AG09309 (cell line): ENCODE data around the gene OR5B21.

ENCODE experiments used
- DNase-seq: peaks from one replicate; pipeline ENCODE4 v3.0.0-alpha.2; 2010; ENCODE audit warnings: low read depth
- H3K4me3 ChIP-seq: 2 replicates; pipeline ENCODE4 v1.5.1; 2011; ENCODE audit warnings: mild to moderate bottlenecking, low read depth, low read length, moderate library complexity; ENCODE audit not compliant: control insufficient read depth
- TF ChIP-seq, protein P1 (sequence below): IDR thresholded peaks from 2 replicates; pipeline ENCODE4 v1.5.1; 2011; ENCODE audit warnings: mild to moderate bottlenecking, low read depth, low read length, inconsistent platforms; ENCODE audit not compliant: insufficient read depth, control insufficient read depth; ENCODE audit errors: missing control alignments

The OR5B21 gene

DNA sequence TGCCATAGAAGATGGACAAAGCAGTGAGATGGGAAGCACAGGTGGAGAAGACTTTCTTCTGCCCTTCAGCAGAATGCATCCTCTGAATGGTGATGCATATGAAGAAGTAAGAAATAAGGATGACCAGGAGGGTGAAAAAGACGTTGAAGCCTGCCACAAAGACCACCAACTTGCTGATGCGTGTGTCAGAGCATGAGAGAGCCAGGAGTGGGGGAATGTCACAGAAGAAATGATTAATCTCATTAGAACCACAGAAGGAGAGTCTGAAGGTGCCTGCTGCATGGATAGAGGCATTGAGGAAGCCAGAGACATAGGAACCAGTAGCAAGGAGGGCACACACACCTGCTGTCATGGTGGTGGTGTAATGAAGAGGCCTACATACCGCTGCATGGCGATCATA is 550 bp downstream of the OR5B21 start:
- no peak overlapping the region for H3K4me3 ChIP-seq
- TF ChIP-seq, protein P1, sequence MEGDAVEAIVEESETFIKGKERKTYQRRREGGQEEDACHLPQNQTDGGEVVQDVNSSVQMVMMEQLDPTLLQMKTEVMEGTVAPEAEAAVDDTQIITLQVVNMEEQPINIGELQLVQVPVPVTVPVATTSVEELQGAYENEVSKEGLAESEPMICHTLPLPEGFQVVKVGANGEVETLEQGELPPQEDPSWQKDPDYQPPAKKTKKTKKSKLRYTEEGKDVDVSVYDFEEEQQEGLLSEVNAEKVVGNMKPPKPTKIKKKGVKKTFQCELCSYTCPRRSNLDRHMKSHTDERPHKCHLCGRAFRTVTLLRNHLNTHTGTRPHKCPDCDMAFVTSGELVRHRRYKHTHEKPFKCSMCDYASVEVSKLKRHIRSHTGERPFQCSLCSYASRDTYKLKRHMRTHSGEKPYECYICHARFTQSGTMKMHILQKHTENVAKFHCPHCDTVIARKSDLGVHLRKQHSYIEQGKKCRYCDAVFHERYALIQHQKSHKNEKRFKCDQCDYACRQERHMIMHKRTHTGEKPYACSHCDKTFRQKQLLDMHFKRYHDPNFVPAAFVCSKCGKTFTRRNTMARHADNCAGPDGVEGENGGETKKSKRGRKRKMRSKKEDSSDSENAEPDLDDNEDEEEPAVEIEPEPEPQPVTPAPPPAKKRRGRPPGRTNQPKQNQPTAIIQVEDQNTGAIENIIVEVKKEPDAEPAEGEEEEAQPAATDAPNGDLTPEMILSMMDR, result no peak
- no peak for DNase-seq

DNA sequence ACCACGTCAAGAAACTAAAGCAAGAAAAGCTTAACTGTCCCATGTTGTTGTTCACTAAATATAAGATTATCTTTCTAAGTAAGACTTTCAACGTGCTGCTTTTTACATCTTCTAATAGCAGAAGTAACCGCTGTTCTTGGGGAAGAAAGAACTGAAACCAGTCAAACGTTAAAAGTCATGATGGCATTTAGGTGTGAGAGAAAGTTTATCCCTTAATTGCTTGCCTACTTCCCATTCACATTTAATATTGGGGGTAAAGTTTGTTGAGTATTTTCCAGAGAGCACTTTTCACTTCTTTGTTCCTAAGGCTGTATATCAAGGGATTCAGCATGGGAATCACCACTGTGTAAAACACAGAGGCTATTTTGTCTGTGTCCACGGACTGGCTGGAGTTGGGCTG is 970 bp downstream of the OR5B21 start:
- TF ChIP-seq, protein P1, result no peak
- H3K4me3 ChIP-seq, result no peak overlapping the region
- no peak for DNase-seq

DNA sequence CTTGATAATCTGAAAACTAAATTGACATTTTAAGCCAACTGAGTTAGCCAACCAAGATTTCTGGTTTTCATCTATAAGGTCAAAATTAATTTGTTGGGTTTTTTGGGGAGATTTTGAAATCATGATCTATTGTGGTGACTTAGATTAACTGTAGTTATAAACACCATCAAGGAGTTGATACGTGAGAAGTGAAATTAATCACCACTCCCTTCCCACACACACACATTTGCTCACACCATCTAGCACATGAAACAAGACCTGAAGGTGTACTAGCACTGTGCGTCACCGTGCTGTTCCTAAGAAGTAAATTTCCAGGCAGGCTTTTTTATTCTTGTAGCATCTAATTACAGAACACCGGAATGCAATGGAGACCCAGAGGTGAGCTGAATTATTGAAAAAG is 2.1 kb downstream of the OR5B21 start:
- H3K4me3 ChIP-seq, result no peak overlapping the region
- no peak for DNase-seq
- TF ChIP-seq, protein P1, result no peak

DNA sequence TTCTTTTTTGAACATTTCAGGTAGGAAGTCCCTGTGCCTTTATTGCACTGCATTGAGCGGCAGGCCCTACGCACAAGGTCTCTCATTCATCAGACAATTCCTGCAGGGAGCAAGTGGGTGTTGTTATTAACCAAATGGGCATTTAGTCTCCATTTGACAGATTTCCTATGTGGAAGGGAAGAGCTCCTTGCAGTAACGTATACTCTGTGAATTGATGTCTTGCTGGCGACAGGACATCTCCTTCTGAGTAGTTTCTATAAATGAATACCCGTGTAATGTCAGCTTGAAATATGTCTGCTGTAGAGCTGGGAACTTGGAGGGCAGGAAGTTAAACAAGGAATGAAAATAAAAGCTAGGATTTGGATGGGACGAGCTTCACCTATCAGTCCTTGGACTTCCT is 3.7 kb downstream of the OR5B21 start:
- no peak overlapping the region for H3K4me3 ChIP-seq
- DNase-seq, result no peak
- TF ChIP-seq, protein P1, result no peak

DNA sequence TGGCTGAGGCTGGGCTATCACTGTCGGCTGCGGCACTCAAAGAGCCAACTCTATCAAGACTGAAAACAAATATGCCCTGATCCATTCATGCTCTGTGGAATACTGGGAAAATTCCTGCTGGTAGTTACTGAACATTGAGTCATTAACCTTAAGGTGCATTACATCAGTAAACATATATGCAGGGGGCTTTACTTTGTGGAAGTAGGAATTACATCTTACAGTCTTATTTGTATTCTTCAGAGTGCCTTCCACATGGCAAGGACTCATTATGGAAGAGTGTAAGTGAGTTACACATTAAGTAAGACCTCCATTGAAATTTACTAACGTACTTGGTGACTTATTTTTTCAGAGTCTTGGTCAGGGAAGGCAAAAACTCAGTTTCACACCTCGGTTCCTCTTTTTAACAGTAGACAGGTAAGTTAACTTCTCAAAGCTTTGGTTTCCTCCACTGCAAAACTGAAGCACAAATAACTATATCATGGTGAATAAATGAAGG is 4.5 kb downstream of the OR5B21 start:
- no peak overlapping the region for H3K4me3 ChIP-seq
- DNase-seq, result no peak
- TF ChIP-seq, protein P1, result no peak

DNA sequence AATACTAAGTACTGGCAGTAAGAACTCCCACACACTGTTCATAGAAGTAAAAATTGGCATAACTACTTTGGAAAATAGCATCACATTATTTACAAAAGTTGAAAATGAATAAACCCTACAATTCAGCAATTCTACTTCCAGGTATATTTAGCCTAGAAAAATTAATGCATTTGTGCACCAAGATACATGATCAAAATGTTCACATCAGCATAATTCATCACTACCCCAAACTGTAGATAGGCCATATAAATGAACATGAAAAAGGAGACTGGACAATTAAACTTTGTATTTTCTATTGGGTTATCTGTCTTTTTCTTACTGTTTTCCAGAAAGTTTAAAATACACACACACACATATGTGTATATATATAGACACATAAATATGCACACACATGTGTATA is 5.9 kb downstream of the OR5B21 start:
- TF ChIP-seq, protein P1, result no peak
- no peak for DNase-seq

DNA sequence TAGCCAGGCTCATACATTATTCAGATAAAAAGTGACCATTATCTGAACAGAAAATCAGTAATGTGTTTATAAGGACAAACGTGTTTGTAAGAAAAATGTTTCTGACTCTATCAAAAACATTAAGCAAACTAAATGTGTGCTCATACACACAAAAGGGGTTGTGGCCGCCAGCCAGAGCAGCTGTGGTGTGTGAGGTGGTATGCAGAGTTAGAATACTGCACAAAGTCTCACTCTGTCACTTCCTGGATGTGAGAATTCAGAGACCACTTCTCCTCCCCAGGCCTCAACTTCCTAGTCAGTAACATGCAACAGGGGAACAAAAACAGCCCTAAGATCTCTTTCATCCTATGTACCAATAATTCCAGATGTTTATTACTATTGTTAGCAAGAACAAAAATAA is 9.4 kb downstream of the OR5B21 start:
- TF ChIP-seq, protein P1, result no peak
- no peak for DNase-seq
- H3K4me3 ChIP-seq, result no peak overlapping the region

More for the DNA sequence above, 5.9 kb downstream of the OR5B21 start:
- no peak overlapping the region for H3K4me3 ChIP-seq
